ENCODE data around the gene PTGS1.

DNA sequence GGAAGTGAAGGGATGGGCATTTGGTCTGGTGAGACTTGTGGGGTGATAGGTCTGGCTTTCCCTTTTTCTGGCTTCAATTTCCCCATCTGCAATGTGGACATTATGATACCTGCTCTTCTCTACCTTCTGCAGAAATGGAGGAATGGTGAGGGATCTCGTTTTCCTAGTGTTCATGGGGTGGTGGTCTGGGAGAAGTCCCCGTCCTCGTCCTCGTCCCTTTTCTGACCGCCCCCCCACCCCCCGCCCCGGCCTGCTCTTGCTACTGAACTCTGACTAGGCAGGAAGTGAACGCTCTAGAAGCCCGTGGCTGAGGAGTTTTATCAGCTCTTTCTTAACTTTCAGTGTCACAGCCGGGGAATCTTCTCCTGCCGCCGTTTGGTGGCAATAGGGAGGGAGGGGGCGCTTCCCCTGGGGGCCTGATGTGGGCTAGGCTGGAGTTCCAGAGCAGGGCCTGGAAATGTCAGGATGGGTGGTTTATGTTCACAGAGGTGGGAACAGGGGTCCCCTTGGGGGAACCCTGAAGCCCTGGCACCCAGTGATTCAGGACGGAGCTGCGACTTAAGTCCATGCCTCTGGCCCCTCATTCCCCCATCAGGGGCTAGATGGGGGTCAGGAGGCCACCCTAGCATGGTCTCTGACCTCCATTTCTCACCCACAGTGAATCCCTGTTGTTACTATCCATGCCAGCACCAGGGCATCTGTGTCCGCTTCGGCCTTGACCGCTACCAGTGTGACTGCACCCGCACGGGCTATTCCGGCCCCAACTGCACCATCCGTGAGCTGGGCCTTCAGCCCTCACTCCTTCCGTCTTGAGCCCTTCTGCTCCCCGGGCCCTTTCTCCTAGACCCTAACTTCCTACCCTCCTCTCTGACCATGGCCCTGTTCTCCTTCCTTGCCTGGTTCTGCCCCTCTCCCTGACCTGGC is 6.7 kb downstream of the PTGS1 start:
- TF ChIP-seq, protein P1, sequence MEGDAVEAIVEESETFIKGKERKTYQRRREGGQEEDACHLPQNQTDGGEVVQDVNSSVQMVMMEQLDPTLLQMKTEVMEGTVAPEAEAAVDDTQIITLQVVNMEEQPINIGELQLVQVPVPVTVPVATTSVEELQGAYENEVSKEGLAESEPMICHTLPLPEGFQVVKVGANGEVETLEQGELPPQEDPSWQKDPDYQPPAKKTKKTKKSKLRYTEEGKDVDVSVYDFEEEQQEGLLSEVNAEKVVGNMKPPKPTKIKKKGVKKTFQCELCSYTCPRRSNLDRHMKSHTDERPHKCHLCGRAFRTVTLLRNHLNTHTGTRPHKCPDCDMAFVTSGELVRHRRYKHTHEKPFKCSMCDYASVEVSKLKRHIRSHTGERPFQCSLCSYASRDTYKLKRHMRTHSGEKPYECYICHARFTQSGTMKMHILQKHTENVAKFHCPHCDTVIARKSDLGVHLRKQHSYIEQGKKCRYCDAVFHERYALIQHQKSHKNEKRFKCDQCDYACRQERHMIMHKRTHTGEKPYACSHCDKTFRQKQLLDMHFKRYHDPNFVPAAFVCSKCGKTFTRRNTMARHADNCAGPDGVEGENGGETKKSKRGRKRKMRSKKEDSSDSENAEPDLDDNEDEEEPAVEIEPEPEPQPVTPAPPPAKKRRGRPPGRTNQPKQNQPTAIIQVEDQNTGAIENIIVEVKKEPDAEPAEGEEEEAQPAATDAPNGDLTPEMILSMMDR (optimal IDR thresholded peaks at IDR 0.05 in 1 of 3, IDR thresholded peaks at IDR 0.05 in 1 of 3, conservative IDR thresholded peaks at IDR 0.05 in 1 of 3; ENCODE audit: extremely low read depth in 1 of 3, insufficient read depth in 2 of 3, low read length in 3 of 3), result no peak
- TF ChIP-seq EZH2 (IDR thresholded peaks at IDR 0.05; ENCODE audit: low read length), result no peak
